ENCODE measurements around the gene APOC3. TPM values are rescaled to one million over a fixed set of nuclear protein-coding genes. Genes with fewer than 3 reads are reported as not detected.

The APOC3 gene
- total RNA-seq, 1 experiment from 2014 or later: not detected

DNA sequence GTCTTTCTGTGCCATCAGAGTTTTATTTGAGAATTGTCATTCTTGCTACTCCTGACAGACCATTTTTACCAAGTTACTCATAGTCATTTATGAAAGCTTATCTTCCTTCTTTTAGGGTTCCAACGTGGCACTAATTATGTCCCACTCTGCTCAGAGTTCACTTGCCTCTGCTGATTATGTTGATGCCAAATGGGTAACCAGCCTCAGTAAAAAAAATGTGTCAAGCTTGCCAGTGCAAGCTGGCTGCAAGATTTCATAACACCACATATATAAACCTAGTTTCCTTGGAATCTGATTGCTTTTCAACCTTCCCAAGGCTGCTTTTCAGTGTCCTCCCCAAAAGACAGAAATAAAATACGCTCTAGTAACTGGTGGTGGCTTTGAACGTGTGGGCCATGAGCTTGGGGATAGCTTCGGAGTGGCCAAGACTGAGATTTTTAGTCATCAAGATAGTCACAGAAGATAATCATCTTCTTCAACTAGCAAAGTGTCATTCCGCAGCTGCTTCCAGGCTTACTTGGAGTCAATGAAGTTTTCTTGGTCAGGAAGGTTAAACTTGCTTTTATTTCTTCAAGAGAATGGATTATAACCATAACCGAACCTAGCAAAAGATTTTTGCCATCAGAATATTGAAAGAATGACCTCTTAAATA is 37.2 kb downstream of the APOC3 start:
- TF ChIP-seq, protein P1, sequence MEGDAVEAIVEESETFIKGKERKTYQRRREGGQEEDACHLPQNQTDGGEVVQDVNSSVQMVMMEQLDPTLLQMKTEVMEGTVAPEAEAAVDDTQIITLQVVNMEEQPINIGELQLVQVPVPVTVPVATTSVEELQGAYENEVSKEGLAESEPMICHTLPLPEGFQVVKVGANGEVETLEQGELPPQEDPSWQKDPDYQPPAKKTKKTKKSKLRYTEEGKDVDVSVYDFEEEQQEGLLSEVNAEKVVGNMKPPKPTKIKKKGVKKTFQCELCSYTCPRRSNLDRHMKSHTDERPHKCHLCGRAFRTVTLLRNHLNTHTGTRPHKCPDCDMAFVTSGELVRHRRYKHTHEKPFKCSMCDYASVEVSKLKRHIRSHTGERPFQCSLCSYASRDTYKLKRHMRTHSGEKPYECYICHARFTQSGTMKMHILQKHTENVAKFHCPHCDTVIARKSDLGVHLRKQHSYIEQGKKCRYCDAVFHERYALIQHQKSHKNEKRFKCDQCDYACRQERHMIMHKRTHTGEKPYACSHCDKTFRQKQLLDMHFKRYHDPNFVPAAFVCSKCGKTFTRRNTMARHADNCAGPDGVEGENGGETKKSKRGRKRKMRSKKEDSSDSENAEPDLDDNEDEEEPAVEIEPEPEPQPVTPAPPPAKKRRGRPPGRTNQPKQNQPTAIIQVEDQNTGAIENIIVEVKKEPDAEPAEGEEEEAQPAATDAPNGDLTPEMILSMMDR (conservative IDR thresholded peaks at IDR 0.05): no peak
- WGBS (ENCODE audit: extremely low coverage, insufficient read length, low lambda C conversion rate): no CpG with 5 or more reads among the region's 6 CpGs
- H3K79me1 ChIP-seq (ENCODE audit: insufficient read depth, low read depth, low read length, poor library complexity, severe bottlenecking): no peaks in the 10 kb centered on the region
- no peak overlapping the region for H3K27ac ChIP-seq (ENCODE audit: insufficient read length, low read depth, low read length)
- peaks cover 2% of the 10 kb centered on the region for H4K20me1 ChIP-seq (ENCODE audit: control insufficient read depth, insufficient read depth, insufficient read length)
- H3K23ac ChIP-seq (ENCODE audit: insufficient read length, low read depth, low read length): no peak overlapping the region
- Mint-ChIP-seq H3K4me3 (no peak overlapping the region), H3K27me3 (ENCODE audit: low read depth) (no peaks in the 10 kb centered on the region), H3K27ac (no peak overlapping the region), H3K36me3 (ENCODE audit: insufficient read depth in 1 of 3, low read depth in 3 of 3) (peaks cover 20 to 64% (median 61%) of the 10 kb centered on the region in 3 experiments; a peak in 6 of 7 replicates), H3K4me1 (no peaks in the 10 kb centered on the region), H3K9me3 (no peaks in the 10 kb centered on the region)
- no peak overlapping the region for H3T11ph ChIP-seq (ENCODE audit: low read length)
- no peak overlapping the region for H3K9ac ChIP-seq (ENCODE audit: extremely low read depth, insufficient read length, low read length)
- no peak overlapping the region for H2BK20ac ChIP-seq (ENCODE audit: low read depth, low read length, poor library complexity, severe bottlenecking)
- H3K4ac ChIP-seq (ENCODE audit: low read depth, low read length): no peak overlapping the region
- no peaks in the 10 kb centered on the region for H3K27me3 ChIP-seq (ENCODE audit: insufficient read depth, low read length)
- no peaks in the 10 kb centered on the region for H3K79me2 ChIP-seq (ENCODE audit: insufficient read depth, low read length)
- H3K4me2 ChIP-seq (ENCODE audit: insufficient read depth, insufficient read length, low read length): no peak overlapping the region
- no peak overlapping the region for H2BK120ac ChIP-seq (ENCODE audit: low read depth, low read length, poor library complexity, severe bottlenecking)
- no peak overlapping the region for H4K91ac ChIP-seq (ENCODE audit: insufficient read length, low read depth, low read length)
- no peak overlapping the region for H3K14ac ChIP-seq (ENCODE audit: insufficient read depth, low read length)
- no peak overlapping the region for H2BK15ac ChIP-seq (ENCODE audit: low read depth, low read length)
- no peak overlapping the region for H2BK12ac ChIP-seq (ENCODE audit: insufficient read length, low read depth, low read length)
- H3K4me1 ChIP-seq (ENCODE audit: insufficient read depth, low read length): no peaks in the 10 kb centered on the region
- H2AK5ac ChIP-seq (ENCODE audit: insufficient read length, low read length): no peak overlapping the region
- no peak for DNase-seq
- no peak overlapping the region for H4K5ac ChIP-seq (ENCODE audit: insufficient read length, low read depth, low read length)
- no peaks in the 10 kb centered on the region for H3K9me3 ChIP-seq (ENCODE audit: control insufficient read depth, low read depth, low read length)
- H2BK5ac ChIP-seq (ENCODE audit: insufficient read length, low read length): no peak overlapping the region
- no peak overlapping the region for H3K56ac ChIP-seq (ENCODE audit: insufficient read length, low read depth, low read length)
- H3K18ac ChIP-seq (ENCODE audit: insufficient read length, low read depth, low read length): no peak overlapping the region
- no peak overlapping the region for H2AFZ ChIP-seq (ENCODE audit: low read length)
- no peaks in the 10 kb centered on the region for H3K23me2 ChIP-seq (ENCODE audit: insufficient read length, low read depth, low read length, poor library complexity, severe bottlenecking)
- H4K8ac ChIP-seq (replicated peaks; ENCODE audit: insufficient read length, low read depth, low read length): no peak overlapping the region
